Measurements from ENCODE around the gene VPS9D1.

DNA sequence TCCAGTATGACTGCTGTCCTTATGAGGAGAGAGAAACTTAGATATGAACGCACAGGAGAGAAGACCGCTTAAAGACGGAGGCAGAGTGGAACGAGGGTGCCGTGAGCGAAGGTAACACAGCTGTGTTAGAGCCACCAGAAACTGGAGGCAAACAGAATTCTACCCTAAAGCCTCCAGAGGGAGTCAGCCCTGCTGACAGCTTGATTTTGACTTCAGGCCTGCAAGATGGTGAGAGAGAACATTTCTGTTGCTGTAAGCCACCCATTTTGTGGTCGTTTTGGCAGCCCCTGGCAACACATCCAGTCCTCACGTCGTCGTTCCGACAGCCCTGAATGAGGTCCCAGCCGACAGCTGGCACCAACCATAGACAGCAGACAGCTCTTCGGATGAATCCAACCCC, 16.4 kb downstream of the VPS9D1 start:
- TF ChIP-seq POLR2A (IDR thresholded peaks at IDR 0.05; ENCODE audit: low read depth, low read length) (no peak), POLR2AphosphoS5 (IDR thresholded peaks at IDR 0.05; ENCODE audit: low read depth, low read length) (no peak), SPI1 (IDR thresholded peaks at IDR 0.05; ENCODE audit: low read depth, low read length) (no peak), TAF1 (IDR thresholded peaks at IDR 0.05; ENCODE audit: low read depth, low read length) (no peak), POU2F2 (IDR thresholded peaks at IDR 0.05; ENCODE audit: low read depth, low read length) (no peak)

Measured in GM12891 (cell line).